KG1 (cell line): Measurements from ENCODE around the gene RHCE.
"Not testable (repeated sequence)": the region's sequence is repeated elsewhere in the genome, so short reads cannot be mapped to it uniquely, and the experiment has no call there.

Source experiments
- DNase-seq: peaks from one replicate; lab custom pipeline; 2025; lab: John Stamatoyannopoulos, UW

RHCE gene

GRCh38 chr1:25398079-25398478 is 22.5 kb downstream of the RHCE start:
- not testable (repeated sequence) for DNase-seq

- DNase-seq: not testable (repeated sequence)
These were observed 23.1 kb downstream of the RHCE start for GRCh38 chr1:25397549-25397948.

- no peak for DNase-seq
These were observed 27.8 kb downstream of the RHCE start for GRCh38 chr1:25392841-25393240.

- not testable (repeated sequence) for DNase-seq
These were observed 30.9 kb downstream of the RHCE start for GRCh38 chr1:25389721-25390120.

GRCh38 chr1:25388691-25389090 is 31.9 kb downstream of the RHCE start:
- DNase-seq: not testable (repeated sequence)

- not testable (repeated sequence) for DNase-seq
These were observed 33.5 kb downstream of the RHCE start for GRCh38 chr1:25387096-25387495.

- not testable (repeated sequence) for DNase-seq
These were observed 36.8 kb downstream of the RHCE start for GRCh38 chr1:25383875-25384274.

- DNase-seq: not testable (repeated sequence)
These were observed 37.5 kb downstream of the RHCE start for GRCh38 chr1:25383090-25383489.

GRCh38 chr1:25382543-25382942 is 38.1 kb downstream of the RHCE start:
- not testable (repeated sequence) for DNase-seq

GRCh38 chr1:25378367-25378766 is 42.3 kb downstream of the RHCE start:
- DNase-seq: not testable (repeated sequence)

GRCh38 chr1:25371757-25372156 is 48.9 kb downstream of the RHCE start:
- not testable (repeated sequence) for DNase-seq

GRCh38 chr1:25369691-25370271 is 50.8 kb downstream of the RHCE start:
- not testable (repeated sequence) for DNase-seq

- DNase-seq: no peak
These were observed 51.4 kb downstream of the RHCE start for GRCh38 chr1:25369241-25369640.

- DNase-seq: not testable (repeated sequence)
These were observed 57.7 kb downstream of the RHCE start for GRCh38 chr1:25362634-25363559.

- DNase-seq: no peak
These were observed 58.7 kb downstream of the RHCE start for GRCh38 chr1:25361901-25362300.

GRCh38 chr1:25360596-25361581 is 59.7 kb downstream of the RHCE start:
- DNase-seq: no peak

- no peak for DNase-seq
These were observed 63.8 kb downstream of the RHCE start for GRCh38 chr1:25356848-25357247.

- no peak for DNase-seq
These were observed 64.2 kb downstream of the RHCE start for GRCh38 chr1:25356441-25356840.

GRCh38 chr1:25355841-25356395 is 64.7 kb downstream of the RHCE start:
- no peak for DNase-seq

- no peak for DNase-seq
These were observed 71.0 kb downstream of the RHCE start for GRCh38 chr1:25349606-25350005.

- DNase-seq: no peak
These were observed 73.1 kb downstream of the RHCE start for GRCh38 chr1:25347556-25347955.

- DNase-seq: no peak
These were observed 76.8 kb downstream of the RHCE start for GRCh38 chr1:25343872-25344271.
